GM18520 (cell line): ENCODE measurements around the gene TPX2.

Experiments used
- ATAC-seq: cut with Tn5 transposase; IDR thresholded peaks from one replicate; pipeline ENCODE4 v1.9.1; 2021; ENCODE audit not compliant: unreplicated experiment

Gene TPX2

GRCh38 chr20:31845300-31845863 lies 106.3 kb downstream of the TPX2 start, which contains the start of gene FOXS1:
FOXS1 (minus strand) TSS chr20:31845604; CDS start chr20:31845542, 62 bp downstream.
- no peak for ATAC-seq

- ATAC-seq, result no peak
Measured at GRCh38 chr20:31846793-31847138, 107.7 kb downstream of the TPX2 start.

- no peak for ATAC-seq
Measured at GRCh38 chr20:31848088-31848999, 109.3 kb downstream of the TPX2 start.

GRCh38 chr20:31849306-31849930 lies 110.3 kb downstream of the TPX2 start:
- no peak for ATAC-seq
